Measurements from ENCODE around the gene NUDT14. TPM values are rescaled to one million over a fixed set of nuclear protein-coding genes. Genes with fewer than 3 reads are reported as not detected.

The NUDT14 gene
- total and polyA plus RNA-seq, 2 of the 4 experiments (the other 2 are of a cell fraction): 5.6 to 9.3 TPM

DNA sequence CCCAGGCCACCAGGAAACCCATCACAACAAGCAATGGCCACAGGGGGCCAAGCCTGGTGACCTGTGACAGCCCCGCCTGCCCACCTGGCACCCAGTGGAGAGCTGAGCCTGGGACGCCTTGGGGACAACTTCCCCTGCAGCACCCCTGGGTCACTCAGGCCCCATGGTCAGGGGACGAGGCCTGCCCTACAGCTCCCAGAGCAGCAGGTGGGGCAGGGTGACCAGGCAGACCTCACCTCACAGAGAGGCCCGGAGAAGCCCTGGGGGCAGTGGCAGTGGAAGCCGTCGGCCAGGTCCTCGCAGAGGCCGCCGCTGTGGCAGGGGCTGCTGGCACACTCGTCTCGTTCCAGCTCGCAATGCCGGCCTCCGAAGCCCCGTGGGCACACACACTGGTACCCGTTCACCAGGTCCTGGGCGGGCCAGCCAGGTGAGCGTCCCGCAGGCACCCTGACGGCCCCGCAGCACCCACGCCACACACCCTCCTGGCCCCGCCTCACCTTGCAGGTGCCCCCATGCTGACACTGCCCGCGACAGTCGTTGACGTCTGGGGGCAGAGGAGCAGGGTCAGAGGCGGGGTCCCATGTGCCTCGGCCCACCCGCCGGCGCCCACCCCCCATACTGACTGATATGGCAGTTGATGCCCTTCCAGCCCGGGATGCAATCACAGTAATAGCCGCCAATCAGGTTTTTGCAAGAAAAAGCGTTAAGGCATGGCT, 30.6 kb downstream of the NUDT14 start:
- Histone ChIP-seq H3K4me2 (ENCODE audit: low read depth, low read length) (no peak overlapping the region), H4K91ac (ENCODE audit: insufficient read depth, low read depth, low read length) (no peak overlapping the region), H2BK20ac (ENCODE audit: low read depth, low read length) (no peak overlapping the region), H2AK9ac (replicated peaks; ENCODE audit: low read depth, low read length, poor library complexity) (no peak overlapping the region), H2AK5ac (ENCODE audit: low read depth, low read length) (no peak overlapping the region), H4K5ac (ENCODE audit: low read depth, low read length) (no peak overlapping the region), H3K23ac (ENCODE audit: low read depth, low read length) (no peak overlapping the region), H3K9me3 (ENCODE audit: control insufficient read depth, insufficient read depth, low read length) (no peaks in the 10 kb centered on the region), H4K20me1 (ENCODE audit: insufficient read depth, low read length) (no peaks in the 10 kb centered on the region), H3K27ac (ENCODE audit: insufficient read depth, low read length) (no peak overlapping the region), H2BK15ac (ENCODE audit: low read depth, low read length) (no peak overlapping the region), H3K4me3 (ENCODE audit: insufficient read depth, low read depth, low read length) (no peak overlapping the region), H3K4me1 (ENCODE audit: control insufficient read depth, insufficient read depth, low read length) (no peaks in the 10 kb centered on the region), H3K27me3 (ENCODE audit: control insufficient read depth, insufficient read depth, low read length) (peaks cover 4% of the 10 kb centered on the region; the same call in 1 of the 2 replicates), H3K9me1 (ENCODE audit: insufficient read depth, low read length) (no peaks in the 10 kb centered on the region), H4K8ac (ENCODE audit: low read depth in 2 of 2, low read length in 2 of 2) (no peak overlapping the region), H3K36me3 (ENCODE audit: control insufficient read depth, insufficient read depth, low read length) (no peaks in the 10 kb centered on the region), H3K9ac (ENCODE audit: low read depth, low read length) (no peak overlapping the region), H3K14ac (replicated peaks; ENCODE audit: low read depth, low read length) (no peak overlapping the region), H3K56ac (ENCODE audit: extremely low read depth, insufficient read depth, low read length) (no peak overlapping the region), H2BK5ac (ENCODE audit: low read depth, low read length, poor library complexity, severe bottlenecking) (no peak overlapping the region), H3K79me1 (ENCODE audit: low read depth in 1 of 2, low read length in 2 of 2) (no peaks in the 10 kb centered on the region), H3K4ac (ENCODE audit: low read depth, low read length) (no peak overlapping the region), H3K18ac (ENCODE audit: low read depth, low read length) (no peak overlapping the region), H2AFZ (replicated peaks; ENCODE audit: low read length, poor library complexity) (no peak overlapping the region), H2BK120ac (ENCODE audit: low read depth, low read length) (no peak overlapping the region)
- ChIA-PET POLR2A (ENCODE audit: unreplicated experiment) (no interaction called here), CTCF (no interaction called here)
- no peak for TF ChIP-seq MAFK (IDR thresholded peaks at IDR 0.05; ENCODE audit: low read depth, low read length)
- TF ChIP-seq, protein P1, sequence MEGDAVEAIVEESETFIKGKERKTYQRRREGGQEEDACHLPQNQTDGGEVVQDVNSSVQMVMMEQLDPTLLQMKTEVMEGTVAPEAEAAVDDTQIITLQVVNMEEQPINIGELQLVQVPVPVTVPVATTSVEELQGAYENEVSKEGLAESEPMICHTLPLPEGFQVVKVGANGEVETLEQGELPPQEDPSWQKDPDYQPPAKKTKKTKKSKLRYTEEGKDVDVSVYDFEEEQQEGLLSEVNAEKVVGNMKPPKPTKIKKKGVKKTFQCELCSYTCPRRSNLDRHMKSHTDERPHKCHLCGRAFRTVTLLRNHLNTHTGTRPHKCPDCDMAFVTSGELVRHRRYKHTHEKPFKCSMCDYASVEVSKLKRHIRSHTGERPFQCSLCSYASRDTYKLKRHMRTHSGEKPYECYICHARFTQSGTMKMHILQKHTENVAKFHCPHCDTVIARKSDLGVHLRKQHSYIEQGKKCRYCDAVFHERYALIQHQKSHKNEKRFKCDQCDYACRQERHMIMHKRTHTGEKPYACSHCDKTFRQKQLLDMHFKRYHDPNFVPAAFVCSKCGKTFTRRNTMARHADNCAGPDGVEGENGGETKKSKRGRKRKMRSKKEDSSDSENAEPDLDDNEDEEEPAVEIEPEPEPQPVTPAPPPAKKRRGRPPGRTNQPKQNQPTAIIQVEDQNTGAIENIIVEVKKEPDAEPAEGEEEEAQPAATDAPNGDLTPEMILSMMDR (conservative IDR thresholded peaks at IDR 0.05; ENCODE audit: low read depth, low read length): no peak
- TF ChIP-seq FOS (IDR thresholded peaks at IDR 0.05; ENCODE audit: low read depth, low read length): no peak
- WGBS, 2 experiments (ENCODE audit: extremely low coverage in 2 of 2, insufficient read length in 1 of 2): 71% methylated on average over 20 of the region's 35 CpGs; no CpG with 5 or more reads in 1 of the 2 experiments
- in situ Hi-C loops (cut with MboI; ENCODE audit: low sequenced_read_pairs): no loop called here
- ATAC-seq (ENCODE audit: low read depth) (no peak), DNase-seq (no peak)
- dilution Hi-C loops (cut with HindIII; ENCODE audit: low sequenced_read_pairs, unreplicated experiment): no loop called here
- intact Hi-C loops (cut with micrococcal nuclease): no loop called here
- no TSS peak for BruUV-seq (replicated peaks)
